OCI-LY1 (cell line): Measurements from ENCODE around the gene PPP1R14C.

ENCODE experiments used
- H2AFZ ChIP-seq: fragments of 200-600 bp; sonication (generic), shearing (Covaris generic); 2 replicates; pipeline ENCODE4 v1.6.0; 2014; ENCODE audit warnings: antibody characterized with exemption, mild to moderate bottlenecking, low read length
- H3F3A ChIP-seq: fragments of 200-600 bp; sonication (generic), shearing (Covaris generic); 2 replicates; pipeline ENCODE4 v1.6.0; 2014; ENCODE audit warnings: mild to moderate bottlenecking, antibody characterized with exemption, low read length, moderate library complexity; ENCODE audit not compliant: insufficient read depth
- H3K27ac ChIP-seq: fragments of 200-600 bp; sonication (generic); 2 replicates; pipeline ENCODE4 v1.5.1; 2014; ENCODE audit warnings: low read length, mixed run types, mild to moderate bottlenecking, low read depth; ENCODE audit not compliant: poor library complexity, severe bottlenecking
- H3K27me3 ChIP-seq: fragments of 200-600 bp; sonication (generic); 2 replicates; pipeline ENCODE4 v1.6.0; 2014; ENCODE audit warnings: antibody characterized with exemption, mild to moderate bottlenecking, low read length, moderate library complexity; ENCODE audit not compliant: insufficient read depth
- H3K36me3 ChIP-seq: fragments of 200-600 bp; sonication (generic); 2 replicates; pipeline ENCODE4 v1.6.1; 2014; ENCODE audit warnings: mild to moderate bottlenecking, antibody characterized with exemption, low read length, moderate library complexity, mixed read lengths; ENCODE audit not compliant: insufficient read depth
- H3K4me1 ChIP-seq: fragments of 200-600 bp; sonication (generic); 2 replicates; pipeline ENCODE4 v1.5.1; 2014; ENCODE audit warnings: mild to moderate bottlenecking, low read length, moderate library complexity; ENCODE audit not compliant: insufficient read depth, severe bottlenecking
- H3K4me2 ChIP-seq: fragments of 200-600 bp; sonication (generic), shearing (Covaris generic); 2 replicates; pipeline ENCODE4 v1.6.1; 2014; ENCODE audit warnings: low read length
- H3K4me3 ChIP-seq: fragments of 200-600 bp; sonication (generic); 2 replicates; pipeline ENCODE4 v1.5.1; 2014; ENCODE audit warnings: low read length, low read depth, mild to moderate bottlenecking, mixed read lengths; ENCODE audit not compliant: poor library complexity, severe bottlenecking
- H3K79me2 ChIP-seq: fragments of 200-600 bp; shearing (Covaris generic); 2 replicates; pipeline ENCODE4 v1.6.1; 2016; ENCODE audit warnings: mixed run types, low read length, mixed read lengths; ENCODE audit not compliant: insufficient read depth
- H3K9ac ChIP-seq: fragments of 200-600 bp; sonication (generic), shearing (Covaris generic); 2 replicates; pipeline ENCODE4 v1.6.1; 2014; ENCODE audit warnings: mild to moderate bottlenecking, low read length, mixed read lengths
- H3K9me2 ChIP-seq: fragments of 200-600 bp; sonication (generic), shearing (Covaris generic); 2 replicates; pipeline ENCODE4 v1.6.1; 2014; ENCODE audit warnings: low read depth, mild to moderate bottlenecking, low read length, mixed read lengths
- H3K9me3 ChIP-seq: fragments of 200-600 bp; shearing (Covaris generic); 2 replicates; pipeline ENCODE4 v1.6.1; 2014; ENCODE audit warnings: low read length, mixed read lengths
- H4K20me1 ChIP-seq: fragments of 200-600 bp; sonication (generic), shearing (Covaris generic); 2 replicates; pipeline ENCODE4 v1.6.0; 2016; ENCODE audit warnings: mild to moderate bottlenecking, low read length; ENCODE audit not compliant: insufficient read depth
- CTCF ChIP-seq: fragments of 200-600 bp; sonication (generic), shearing (Covaris generic); IDR thresholded peaks from 2 replicates; pipeline ENCODE4 v1.5.1; 2017; ENCODE audit warnings: mild to moderate bottlenecking, antibody characterized with exemption, low read length, moderate library complexity, mixed read lengths
- EZH2 ChIP-seq: fragments of 200-600 bp; sonication (generic), shearing (Covaris generic); IDR thresholded peaks from 2 replicates; pipeline ENCODE4 v1.8.0; 2017; ENCODE audit warnings: borderline replicate concordance, mixed run types, mild to moderate bottlenecking, antibody characterized with exemption, low read length, moderate library complexity, mixed read lengths

PPP1R14C gene

DNA sequence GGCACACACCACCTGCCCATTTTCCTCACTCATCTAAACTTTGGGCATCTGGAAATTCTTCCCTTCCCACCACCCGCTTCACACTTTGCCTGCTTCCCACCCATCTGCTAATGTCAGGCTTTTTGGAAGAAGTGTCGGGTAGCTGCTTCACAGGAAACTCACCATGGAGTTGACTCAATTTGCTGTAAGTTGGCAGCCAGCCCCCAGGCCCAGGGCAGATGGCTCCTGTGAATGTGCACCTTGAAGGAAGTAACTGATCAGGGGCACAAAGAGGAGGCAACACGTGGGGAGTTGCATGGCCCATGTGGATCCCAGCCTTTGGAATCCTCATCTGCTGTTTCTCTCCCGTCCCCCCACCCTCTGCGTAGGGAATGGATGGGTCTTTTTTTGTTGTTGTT, 87.3 kb downstream of the PPP1R14C start:
- Histone ChIP-seq H3F3A (no peaks in the 10 kb centered on the region), H3K9me2 (no peaks in the 10 kb centered on the region), H3K9me3 (0 out of 2 replicates have a peak, but pooled peaks cover 3% of the 10 kb centered on the region), H2AFZ (no peak overlapping the region), H3K79me2 (no peaks in the 10 kb centered on the region), H4K20me1 (no peaks in the 10 kb centered on the region), H3K4me1 (no peaks in the 10 kb centered on the region), H3K4me2 (no peak overlapping the region), H3K9ac (no peak overlapping the region), H3K36me3 (no peaks in the 10 kb centered on the region), H3K27ac (no peak overlapping the region), H3K27me3 (peaks cover 8% of the 10 kb centered on the region; the same call in 1 of the 2 replicates), H3K4me3 (no peak overlapping the region)
- TF ChIP-seq CTCF, result no peak
- TF ChIP-seq EZH2, result no peak

DNA sequence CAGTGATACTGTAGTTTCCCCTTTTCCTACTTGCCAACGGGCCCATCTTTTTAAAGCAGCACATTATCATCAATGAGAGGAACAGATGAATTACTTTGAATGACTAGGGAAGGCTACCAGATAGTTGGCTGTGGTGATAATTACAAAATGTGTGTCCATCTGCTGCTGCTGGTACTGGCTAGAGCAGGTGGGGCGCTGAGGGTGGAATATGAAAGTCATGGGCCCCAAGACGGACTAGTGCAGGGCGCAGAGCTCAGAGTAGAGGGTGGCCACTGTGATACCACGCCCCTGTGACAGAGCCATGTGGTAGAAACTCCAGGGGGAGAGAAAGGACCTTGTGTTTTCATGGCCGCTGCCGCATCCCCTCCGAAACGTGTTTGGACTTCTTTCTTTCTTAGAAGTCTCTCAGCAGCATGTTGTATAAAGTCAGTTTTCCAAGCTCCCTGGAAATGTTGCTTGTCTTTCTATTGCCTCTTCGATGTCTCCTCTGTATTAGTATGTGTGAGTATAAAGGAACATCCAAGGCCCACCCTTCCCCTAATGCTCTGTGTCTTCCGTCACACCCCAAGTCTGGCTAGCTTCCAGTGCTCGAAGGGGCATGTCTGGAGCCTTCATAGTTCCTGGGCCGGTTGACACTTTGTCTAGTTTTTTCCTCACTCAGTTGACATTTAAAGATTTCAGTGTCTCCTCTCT, 88.1 kb downstream of the PPP1R14C start:
- Histone ChIP-seq H3K9ac (no peak overlapping the region), H3K9me2 (no peaks in the 10 kb centered on the region), H3K4me1 (no peaks in the 10 kb centered on the region), H3F3A (no peaks in the 10 kb centered on the region), H3K27me3 (peaks cover 8% of the 10 kb centered on the region; the same call in 1 of the 2 replicates), H3K9me3 (0 out of 2 replicates have a peak, but pooled peaks cover 3% of the 10 kb centered on the region), H3K79me2 (no peaks in the 10 kb centered on the region), H3K36me3 (no peaks in the 10 kb centered on the region), H3K4me3 (no peak overlapping the region), H4K20me1 (no peaks in the 10 kb centered on the region), H2AFZ (no peak overlapping the region), H3K4me2 (no peak overlapping the region), H3K27ac (no peak overlapping the region)
- TF ChIP-seq EZH2 (no peak), CTCF (no peak)

GRCh38 chr6:150231525-150231850, 88.6 kb downstream of the PPP1R14C start:
- Histone ChIP-seq H3K9me3 (0 out of 2 replicates have a peak, but pooled peaks cover 3% of the 10 kb centered on the region), H3F3A (no peaks in the 10 kb centered on the region), H4K20me1 (no peaks in the 10 kb centered on the region), H3K79me2 (no peaks in the 10 kb centered on the region), H2AFZ (no peak overlapping the region), H3K4me3 (no peak overlapping the region), H3K9me2 (no peaks in the 10 kb centered on the region), H3K27ac (no peak overlapping the region), H3K9ac (no peak overlapping the region), H3K36me3 (no peaks in the 10 kb centered on the region), H3K4me1 (no peaks in the 10 kb centered on the region), H3K27me3 (peaks cover 8% of the 10 kb centered on the region; the same call in 1 of the 2 replicates), H3K4me2 (no peak overlapping the region)
- TF ChIP-seq CTCF (no peak), EZH2 (no peak)
